GM21786 (cell line): ENCODE data around the gene TEAD2.

Source experiments
- ATAC-seq: cut with Tn5 transposase; IDR thresholded peaks from one replicate; pipeline ENCODE4 v1.9.1; 2021; ENCODE audit not compliant: unreplicated experiment

The TEAD2 gene

GRCh38 chr19:49362048-49362928, at the start of gene TEAD2:
TEAD2 (minus strand) TSS chr19:49362416; CDS start chr19:49360075, 2,341 bp downstream.
- no peak for ATAC-seq

- ATAC-seq, result no peak
These were observed 49.6 kb upstream of the TEAD2 start for GRCh38 chr19:49411681-49412326.

- no peak for ATAC-seq
These were observed 47.3 kb upstream of the TEAD2 start for GRCh38 chr19:49409441-49410029.

- no peak for ATAC-seq
These were observed 46.7 kb upstream of the TEAD2 start for GRCh38 chr19:49408816-49409440.

GRCh38 chr19:49407482-49408015, 45.3 kb upstream of the TEAD2 start:
- no peak for ATAC-seq

GRCh38 chr19:49407079-49407478, 44.9 kb upstream of the TEAD2 start:
- ATAC-seq, result no peak

- ATAC-seq, result no peak
These were observed 41.4 kb upstream of the TEAD2 start for GRCh38 chr19:49403404-49404187.

GRCh38 chr19:49400029-49400428, 37.8 kb upstream of the TEAD2 start:
- no peak for ATAC-seq

- ATAC-seq, result no peak
These were observed 36.7 kb upstream of the TEAD2 start for GRCh38 chr19:49398931-49399330.

- ATAC-seq, result no peak
These were observed 35.9 kb upstream of the TEAD2 start for GRCh38 chr19:49398001-49398615.

GRCh38 chr19:49396738-49397505, 34.7 kb upstream of the TEAD2 start:
- ATAC-seq, result no peak

- ATAC-seq, result no peak
These were observed 33.6 kb upstream of the TEAD2 start for GRCh38 chr19:49395581-49396407.

- ATAC-seq, result no peak
These were observed 31.7 kb upstream of the TEAD2 start for GRCh38 chr19:49393881-49394280.

GRCh38 chr19:49391581-49392399, 29.6 kb upstream of the TEAD2 start:
- ATAC-seq, result no peak

GRCh38 chr19:49390929-49391359, 28.7 kb upstream of the TEAD2 start:
- ATAC-seq, result no peak

- ATAC-seq, result no peak
These were observed 28.1 kb upstream of the TEAD2 start for GRCh38 chr19:49390131-49390928.

GRCh38 chr19:49389406-49389805, 27.2 kb upstream of the TEAD2 start:
- no peak for ATAC-seq
